ENCODE results near the gene NCOA1. TPM values are rescaled to one million over a fixed set of nuclear protein-coding genes. Genes with fewer than 3 reads are reported as not detected.

Gene NCOA1
- total RNA-seq, 1 donor from 2014 or later = 20.1 TPM

- peaks cover 15% of the 10 kb centered on the region for H3K27me3 Mint-ChIP-seq (ENCODE audit: low read depth)
These were observed 1.6 kb downstream of the NCOA1 start for GRCh38 chr2:24492421-24493279.

GRCh38 chr2:24493713-24494112 is 2.7 kb downstream of the NCOA1 start:
- no peak overlapping the region for H3K27ac Mint-ChIP-seq (ENCODE audit: unreplicated experiment)
- DNase-seq (ENCODE audit: low read depth, low spot score) = no peak
- H3K9me3 Mint-ChIP-seq = no peaks in the 10 kb centered on the region
- TF ChIP-seq CTCF (conservative IDR thresholded peaks at IDR 0.05) = no peak
- peaks cover 34% of the 10 kb centered on the region for H3K4me1 Mint-ChIP-seq
- peaks cover 15% of the 10 kb centered on the region for H3K27me3 Mint-ChIP-seq (ENCODE audit: low read depth)
- H3K36me3 Mint-ChIP-seq (ENCODE audit: low read depth) = no peaks in the 10 kb centered on the region
- peak overlapping the region; percentile 91 for H3K4me3 Mint-ChIP-seq

More at GRCh38 chr2:24492421-24493279, 1.6 kb downstream of the NCOA1 start:
- TF ChIP-seq CTCF (conservative IDR thresholded peaks at IDR 0.05) = no peak
- H3K9me3 Mint-ChIP-seq = no peaks in the 10 kb centered on the region
- DNase-seq (ENCODE audit: low read depth, low spot score) = no peak
- no peak overlapping the region for H3K27ac Mint-ChIP-seq (ENCODE audit: unreplicated experiment)
- H3K4me3 Mint-ChIP-seq = peak overlapping the region; percentile 91
- H3K4me1 Mint-ChIP-seq = peaks cover 34% of the 10 kb centered on the region
- H3K36me3 Mint-ChIP-seq (ENCODE audit: low read depth) = no peaks in the 10 kb centered on the region

GRCh38 chr2:24494410-24494809 is 3.4 kb downstream of the NCOA1 start:
- no peak for TF ChIP-seq CTCF (conservative IDR thresholded peaks at IDR 0.05)
- no peak for DNase-seq (ENCODE audit: low read depth, low spot score)
- Mint-ChIP-seq H3K27ac (ENCODE audit: unreplicated experiment) (no peak overlapping the region), H3K9me3 (no peaks in the 10 kb centered on the region), H3K4me3 (peak overlapping the region; percentile 91), H3K4me1 (peaks cover 31% of the 10 kb centered on the region), H3K27me3 (ENCODE audit: low read depth) (peaks cover 15% of the 10 kb centered on the region), H3K36me3 (ENCODE audit: low read depth) (no peaks in the 10 kb centered on the region)

- Mint-ChIP-seq H3K27me3 (ENCODE audit: low read depth) (peaks cover 10% of the 10 kb centered on the region), H3K4me1 (peaks cover 20% of the 10 kb centered on the region), H3K4me3 (no peak overlapping the region), H3K27ac (ENCODE audit: unreplicated experiment) (no peak overlapping the region), H3K36me3 (ENCODE audit: low read depth) (no peaks in the 10 kb centered on the region), H3K9me3 (no peaks in the 10 kb centered on the region)
- no peak for DNase-seq (ENCODE audit: low read depth, low spot score)
- no peak for TF ChIP-seq CTCF (conservative IDR thresholded peaks at IDR 0.05)
These were observed 4.4 kb downstream of the NCOA1 start for GRCh38 chr2:24495451-24495850.

- Mint-ChIP-seq H3K9me3 (no peaks in the 10 kb centered on the region), H3K36me3 (ENCODE audit: low read depth) (no peaks in the 10 kb centered on the region), H3K4me1 (peaks cover 18% of the 10 kb centered on the region), H3K27me3 (ENCODE audit: low read depth) (peaks cover 10% of the 10 kb centered on the region), H3K27ac (ENCODE audit: unreplicated experiment) (no peak overlapping the region), H3K4me3 (no peak overlapping the region)
- no peak for TF ChIP-seq CTCF (conservative IDR thresholded peaks at IDR 0.05)
- no peak for DNase-seq (ENCODE audit: low read depth, low spot score)
These were observed 5.9 kb downstream of the NCOA1 start for GRCh38 chr2:24496959-24497358.

Data from neural crest cell (in vitro differentiated cells).